HCT116 (cell line): ENCODE results near the gene DTX3L. TPM values are rescaled to one million over a fixed set of nuclear protein-coding genes. Genes with fewer than 3 reads are reported as not detected.
A peak's percentile ranks its signal among the peaks of the same experiment; 100 is the strongest.

ENCODE experiments used
- ATAC-seq: fragments of 200-7000 bp; cut with Tn5 transposase; 2 replicates; pipeline ENCODE4 v1.9.1; 2020; ENCODE audit warnings: mild to moderate bottlenecking, moderate library complexity
- BruUV-seq: library from RNA; stranded (reverse); fragments of 400-500 nt; replicated peaks from 2 replicates; lab custom pipeline; 2021; lab: Mats Ljungman, UMichigan
- CTCF ChIA-PET: fragments of 300-600 bp; sonication (Branson Sonifier 250); formaldehyde crosslinking; loops from one replicate; lab custom pipeline; 2021; ENCODE audit warnings: antibody characterized with exemption; lab: Charles Lee
- POLR2A ChIA-PET: fragments of 300-600, 350-600 bp; sonication (Branson Sonifier 250); formaldehyde crosslinking; loops from one replicate; lab custom pipeline; 2021; ENCODE audit warnings: antibody characterized with exemption; lab: Charles Lee
- RAD21 ChIA-PET, 2 experiments: fragments of 300-600 bp; sonication (Branson Sonifier 250); formaldehyde crosslinking; loops; one replicate each; lab custom pipeline; 2023; ENCODE audit warnings: low total read pairs in 2 of 2; ENCODE audit not compliant: uncharacterized antibody in 2 of 2, unreplicated experiment in 2 of 2, low non-redundant PET in 1 of 2; lab: Charles Lee
- DNase-seq: peaks from one replicate; pipeline ENCODE4 v3.0.0-alpha.2; 2010; ENCODE audit warnings: low read depth, low spot score
- H2AFZ ChIP-seq: fragments of 200-600 bp; shearing (Covaris generic), sonication (generic); 2 replicates; pipeline ENCODE4 v1.6.1; 2017; ENCODE audit warnings: low read depth, mixed run types, mixed read lengths, antibody characterized with exemption, low read length; ENCODE audit not compliant: poor library complexity, severe bottlenecking
- H3K27ac ChIP-seq: 2 replicates; pipeline ENCODE4 v1.5.1; 2012; ENCODE audit warnings: low read depth, low read length
- H3K27me3 ChIP-seq: fragments of 200-600 bp; sonication (generic); 2 replicates; pipeline ENCODE4 v1.6.1; 2016; ENCODE audit warnings: mixed run types, low read length, mixed read lengths; ENCODE audit not compliant: insufficient read depth
- H3K36me3 ChIP-seq, 2 experiments: fragments of 200-500 bp in 1 of 2; fragments of 200-600 bp in 1 of 2; sonication (Bioruptor generic) in 1 of 2; sonication (generic) in 1 of 2; 2 replicates each; pipeline versions ENCODE4 v1.5.1 to v1.6.1; 2014 to 2016; ENCODE audit warnings: low read length in 2 of 2, inconsistent platforms in 1 of 2, mixed read lengths in 1 of 2, mixed run types in 1 of 2; ENCODE audit not compliant: insufficient read depth in 2 of 2, control insufficient read depth in 1 of 2
- H3K4me1 ChIP-seq, 2 experiments: fragments of 200-600 bp in 1 of 2; sonication (generic) in 1 of 2; 2 replicates each; pipeline versions ENCODE4 v1.5.1 to v1.6.1; 2012 to 2017; ENCODE audit warnings: low read length in 2 of 2, inconsistent platforms in 1 of 2, mild to moderate bottlenecking in 1 of 2, mixed read lengths in 1 of 2, mixed run types in 1 of 2, moderate library complexity in 1 of 2; ENCODE audit not compliant: insufficient read depth in 2 of 2, control insufficient read depth in 1 of 2
- H3K4me2 ChIP-seq: fragments of 200-600 bp; sonication (generic); 2 replicates; pipeline ENCODE4 v1.6.1; 2017; ENCODE audit warnings: mixed run types, low read length, mixed read lengths
- H3K4me3 ChIP-seq, 2 experiments: fragments of 200-600 bp in 1 of 2; sonication (generic) in 1 of 2; replicated peaks in 1 of 2; 2 replicates each; pipeline ENCODE4 v1.5.1; 2011 to 2016; ENCODE audit warnings: low read length in 2 of 2, control low read depth in 1 of 2, low read depth in 1 of 2, mild to moderate bottlenecking in 1 of 2, mixed read lengths in 1 of 2, mixed run types in 1 of 2
- H3K79me2 ChIP-seq: fragments of 200-600 bp; sonication (generic); 2 replicates; pipeline ENCODE4 v1.6.1; 2017; ENCODE audit warnings: mild to moderate bottlenecking, mixed run types, low read length, moderate library complexity, mixed read lengths; ENCODE audit not compliant: insufficient read depth
- H3K9ac ChIP-seq: fragments of 200-600 bp; sonication (generic); 2 replicates; pipeline ENCODE4 v1.6.1; 2016; ENCODE audit warnings: low read length, mixed read lengths
- H3K9me2 ChIP-seq: fragments of 200-600 bp; sonication (generic), shearing (Covaris generic); 2 replicates; pipeline ENCODE4 v1.6.1; 2017; ENCODE audit warnings: mixed run types, mild to moderate bottlenecking, moderate library complexity; ENCODE audit not compliant: insufficient read depth
- H3K9me3 ChIP-seq, 2 experiments: fragments of 200-500 bp in 1 of 2; fragments of 200-600 bp in 1 of 2; sonication (Bioruptor generic) in 1 of 2; sonication (generic) in 1 of 2; 2 replicates each; pipeline ENCODE4 v1.6.1; 2014 to 2017; ENCODE audit warnings: low read length in 2 of 2, mixed read lengths in 2 of 2, inconsistent platforms in 1 of 2, low read depth in 1 of 2, mild to moderate bottlenecking in 1 of 2, mixed run types in 1 of 2, moderate library complexity in 1 of 2; ENCODE audit not compliant: control insufficient read depth in 1 of 2, insufficient read depth in 1 of 2
- H4K20me1 ChIP-seq: fragments of 200-600 bp; sonication (generic), shearing (Covaris generic); 2 replicates; pipeline ENCODE4 v1.6.1; 2017; ENCODE audit warnings: mixed run types, mild to moderate bottlenecking, moderate library complexity; ENCODE audit not compliant: insufficient read depth
- CBX3 ChIP-seq: IDR thresholded peaks from 2 replicates; pipeline ENCODE4 v1.6.1; 2012; ENCODE audit warnings: low read depth
- CEBPB ChIP-seq: IDR thresholded peaks from 2 replicates; pipeline ENCODE4 v1.6.1; 2012; ENCODE audit warnings: low read depth
- EGR1 ChIP-seq: IDR thresholded peaks from 2 replicates; pipeline ENCODE4 v1.6.1; 2012; ENCODE audit warnings: low read depth
- EZH2phosphoT487 ChIP-seq: fragments of 200-600 bp; IDR thresholded peaks from 2 replicates; pipeline ENCODE4 v1.6.1; 2018; ENCODE audit warnings: antibody characterized with exemption, borderline replicate concordance
- FOSL1 ChIP-seq: IDR thresholded peaks from 2 replicates; pipeline ENCODE4 v1.6.1; 2012; ENCODE audit warnings: low read depth
- JUND ChIP-seq: IDR thresholded peaks from 2 replicates; pipeline ENCODE4 v1.6.1; 2012
- POLR2A ChIP-seq: IDR thresholded peaks from 2 replicates; pipeline ENCODE4 v1.7.0; 2011; ENCODE audit warnings: borderline replicate concordance; ENCODE audit not compliant: insufficient read depth, insufficient read length; ENCODE audit errors: extremely low read depth
- POLR2AphosphoS5 ChIP-seq: IDR thresholded peaks from 2 replicates; pipeline ENCODE4 v1.6.1; 2011; ENCODE audit warnings: mild to moderate bottlenecking, low read depth, low read length, moderate library complexity
- RAD21 ChIP-seq: IDR thresholded peaks from 2 replicates; pipeline ENCODE4 v1.6.1; 2012; ENCODE audit warnings: low read depth, mild to moderate bottlenecking
- SIN3A ChIP-seq: IDR thresholded peaks from 2 replicates; pipeline ENCODE4 v1.6.1; 2012; ENCODE audit warnings: low read depth
- SP1 ChIP-seq: IDR thresholded peaks from 2 replicates; pipeline ENCODE4 v1.6.1; 2012; ENCODE audit warnings: low read depth
- SRF ChIP-seq: IDR thresholded peaks from 2 replicates; pipeline ENCODE4 v1.6.1; 2012; ENCODE audit warnings: low read depth
- TCF7L2 ChIP-seq: IDR thresholded peaks from 2 replicates; pipeline ENCODE4 v1.7.0; 2011; ENCODE audit warnings: borderline replicate concordance, inconsistent platforms; ENCODE audit not compliant: insufficient read depth, insufficient read length; ENCODE audit errors: extremely low read depth
- YY1 ChIP-seq: IDR thresholded peaks from 2 replicates; pipeline ENCODE4 v1.6.1; 2011; ENCODE audit warnings: low read length, low read depth, moderate library complexity, mild to moderate bottlenecking; ENCODE audit not compliant: insufficient replicate concordance; ENCODE audit errors: extremely low read depth
- ZFX ChIP-seq: fragments of 450-650 bp; IDR thresholded peaks from 2 replicates; pipeline ENCODE4 v1.6.1; 2017
- intact Hi-C: fragments of 100-400 bp; cut with micrococcal nuclease; formaldehyde crosslinking; loops from 2 replicates; pipeline ENCODE4 v1.10.0; 2022
- total RNA-seq: library from RNA; stranded (reverse); gene quantifications from one replicate; pipeline ENCODE4 v1.2.1, GENCODE V29; 2021; ENCODE audit not compliant: unreplicated experiment
- TF ChIP-seq, protein P1 (sequence below): IDR thresholded peaks from 2 replicates; pipeline ENCODE4 v1.6.1; 2011; ENCODE audit warnings: mild to moderate bottlenecking, low read length, moderate library complexity; ENCODE audit not compliant: insufficient replicate concordance; ENCODE audit errors: extremely low read depth
- TF ChIP-seq, protein P2 (sequence below), 3 experiments: fragments of 200-600 bp in 1 of 3; sonication (generic) in 1 of 3; IDR thresholded peaks in 2 of 3; conservative IDR thresholded peaks in 1 of 3; 2 replicates each; pipeline ENCODE4 v1.5.1; 2012 to 2017; ENCODE audit warnings: low read depth in 2 of 3, low read length in 2 of 3, antibody characterized with exemption in 1 of 3, borderline replicate concordance in 1 of 3, control low read depth in 1 of 3, mild to moderate bottlenecking in 1 of 3, mixed read lengths in 1 of 3, mixed run types in 1 of 3, moderate library complexity in 1 of 3; ENCODE audit not compliant: insufficient read depth in 1 of 3
- TF ChIP-seq, protein P3 (sequence below): IDR thresholded peaks from 2 replicates; pipeline ENCODE4 v1.6.1; 2012
- TF ChIP-seq, protein P4 (sequence below): IDR thresholded peaks from 2 replicates; pipeline ENCODE4 v1.6.1; 2012
- TF ChIP-seq, protein P5 (sequence below): IDR thresholded peaks from 2 replicates; pipeline ENCODE4 v1.6.1; 2012; ENCODE audit warnings: low read depth

Gene DTX3L
- total RNA-seq, 1 experiment from 2014 or later, result 13.1 TPM

DNA sequence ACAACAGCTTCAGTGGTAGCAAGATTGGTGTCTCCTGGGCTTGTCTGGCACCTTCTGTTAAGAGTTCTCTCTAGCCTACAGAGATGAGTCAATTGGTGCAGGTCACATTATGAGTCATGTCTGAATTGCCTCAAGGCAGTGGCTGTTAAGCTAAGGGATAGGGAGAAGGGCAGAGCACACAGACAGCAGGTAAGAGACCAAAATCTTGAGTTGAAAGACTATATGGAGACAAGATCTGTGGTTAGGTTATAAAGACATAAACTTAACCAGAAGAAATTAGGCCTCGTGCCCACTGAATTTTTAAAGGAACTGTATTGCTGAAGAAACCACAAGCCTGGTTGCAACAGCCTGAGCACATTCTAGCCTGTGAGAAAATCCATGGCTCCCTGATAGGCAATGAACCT, 30.2 kb upstream of the DTX3L start:
- H3K79me2 ChIP-seq, result no peaks in the 10 kb centered on the region
- H3K9me3 ChIP-seq, result no peaks in the 10 kb centered on the region
- H2AFZ ChIP-seq, result no peak overlapping the region
- peak; percentile 100 for ATAC-seq
- RAD21 ChIA-PET, result no interaction called here
- CTCF ChIA-PET, result no interaction called here
- H3K9me2 ChIP-seq, result no peaks in the 10 kb centered on the region
- peak overlapping the region; percentile 64 for H3K4me2 ChIP-seq
- TF ChIP-seq, protein P1, sequence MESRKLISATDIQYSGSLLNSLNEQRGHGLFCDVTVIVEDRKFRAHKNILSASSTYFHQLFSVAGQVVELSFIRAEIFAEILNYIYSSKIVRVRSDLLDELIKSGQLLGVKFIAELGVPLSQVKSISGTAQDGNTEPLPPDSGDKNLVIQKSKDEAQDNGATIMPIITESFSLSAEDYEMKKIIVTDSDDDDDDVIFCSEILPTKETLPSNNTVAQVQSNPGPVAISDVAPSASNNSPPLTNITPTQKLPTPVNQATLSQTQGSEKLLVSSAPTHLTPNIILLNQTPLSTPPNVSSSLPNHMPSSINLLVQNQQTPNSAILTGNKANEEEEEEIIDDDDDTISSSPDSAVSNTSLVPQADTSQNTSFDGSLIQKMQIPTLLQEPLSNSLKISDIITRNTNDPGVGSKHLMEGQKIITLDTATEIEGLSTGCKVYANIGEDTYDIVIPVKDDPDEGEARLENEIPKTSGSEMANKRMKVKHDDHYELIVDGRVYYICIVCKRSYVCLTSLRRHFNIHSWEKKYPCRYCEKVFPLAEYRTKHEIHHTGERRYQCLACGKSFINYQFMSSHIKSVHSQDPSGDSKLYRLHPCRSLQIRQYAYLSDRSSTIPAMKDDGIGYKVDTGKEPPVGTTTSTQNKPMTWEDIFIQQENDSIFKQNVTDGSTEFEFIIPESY, result no peak
- TF ChIP-seq TCF7L2, result no peak
- TF ChIP-seq, protein P2, sequence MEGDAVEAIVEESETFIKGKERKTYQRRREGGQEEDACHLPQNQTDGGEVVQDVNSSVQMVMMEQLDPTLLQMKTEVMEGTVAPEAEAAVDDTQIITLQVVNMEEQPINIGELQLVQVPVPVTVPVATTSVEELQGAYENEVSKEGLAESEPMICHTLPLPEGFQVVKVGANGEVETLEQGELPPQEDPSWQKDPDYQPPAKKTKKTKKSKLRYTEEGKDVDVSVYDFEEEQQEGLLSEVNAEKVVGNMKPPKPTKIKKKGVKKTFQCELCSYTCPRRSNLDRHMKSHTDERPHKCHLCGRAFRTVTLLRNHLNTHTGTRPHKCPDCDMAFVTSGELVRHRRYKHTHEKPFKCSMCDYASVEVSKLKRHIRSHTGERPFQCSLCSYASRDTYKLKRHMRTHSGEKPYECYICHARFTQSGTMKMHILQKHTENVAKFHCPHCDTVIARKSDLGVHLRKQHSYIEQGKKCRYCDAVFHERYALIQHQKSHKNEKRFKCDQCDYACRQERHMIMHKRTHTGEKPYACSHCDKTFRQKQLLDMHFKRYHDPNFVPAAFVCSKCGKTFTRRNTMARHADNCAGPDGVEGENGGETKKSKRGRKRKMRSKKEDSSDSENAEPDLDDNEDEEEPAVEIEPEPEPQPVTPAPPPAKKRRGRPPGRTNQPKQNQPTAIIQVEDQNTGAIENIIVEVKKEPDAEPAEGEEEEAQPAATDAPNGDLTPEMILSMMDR (IDR thresholded peaks at IDR 0.05 in 2 of 3, conservative IDR thresholded peaks at IDR 0.05 in 1 of 3; ENCODE audit: borderline replicate concordance in 1 of 3, insufficient read depth in 1 of 3, low read depth in 2 of 3, low read length in 2 of 3), result no peak
- peak; percentile 73 for TF ChIP-seq CEBPB
- TF ChIP-seq SIN3A, result no peak
- TF ChIP-seq, protein P3, sequence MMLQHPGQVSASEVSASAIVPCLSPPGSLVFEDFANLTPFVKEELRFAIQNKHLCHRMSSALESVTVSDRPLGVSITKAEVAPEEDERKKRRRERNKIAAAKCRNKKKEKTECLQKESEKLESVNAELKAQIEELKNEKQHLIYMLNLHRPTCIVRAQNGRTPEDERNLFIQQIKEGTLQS, result no peak
- TF ChIP-seq, protein P4, sequence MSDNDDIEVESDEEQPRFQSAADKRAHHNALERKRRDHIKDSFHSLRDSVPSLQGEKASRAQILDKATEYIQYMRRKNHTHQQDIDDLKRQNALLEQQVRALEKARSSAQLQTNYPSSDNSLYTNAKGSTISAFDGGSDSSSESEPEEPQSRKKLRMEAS, result 0 out of 2 replicates have a peak, but pooled peaks have one; percentile 4
- peak; percentile 41; the same call in 1 of the 2 replicates for TF ChIP-seq SRF
- no peak for TF ChIP-seq POLR2AphosphoS5
- TF ChIP-seq FOSL1, result peak; percentile 94
- TF ChIP-seq CBX3, result 0 out of 2 replicates have a peak, but pooled peaks have one; percentile 28
- peak; percentile 73 for TF ChIP-seq SP1
- no peak for TF ChIP-seq ZFX
- TF ChIP-seq YY1, result no peak
- no peak for TF ChIP-seq POLR2A
- no peak for TF ChIP-seq RAD21
- TF ChIP-seq JUND, result peak; percentile 94
- TF ChIP-seq, protein P5, sequence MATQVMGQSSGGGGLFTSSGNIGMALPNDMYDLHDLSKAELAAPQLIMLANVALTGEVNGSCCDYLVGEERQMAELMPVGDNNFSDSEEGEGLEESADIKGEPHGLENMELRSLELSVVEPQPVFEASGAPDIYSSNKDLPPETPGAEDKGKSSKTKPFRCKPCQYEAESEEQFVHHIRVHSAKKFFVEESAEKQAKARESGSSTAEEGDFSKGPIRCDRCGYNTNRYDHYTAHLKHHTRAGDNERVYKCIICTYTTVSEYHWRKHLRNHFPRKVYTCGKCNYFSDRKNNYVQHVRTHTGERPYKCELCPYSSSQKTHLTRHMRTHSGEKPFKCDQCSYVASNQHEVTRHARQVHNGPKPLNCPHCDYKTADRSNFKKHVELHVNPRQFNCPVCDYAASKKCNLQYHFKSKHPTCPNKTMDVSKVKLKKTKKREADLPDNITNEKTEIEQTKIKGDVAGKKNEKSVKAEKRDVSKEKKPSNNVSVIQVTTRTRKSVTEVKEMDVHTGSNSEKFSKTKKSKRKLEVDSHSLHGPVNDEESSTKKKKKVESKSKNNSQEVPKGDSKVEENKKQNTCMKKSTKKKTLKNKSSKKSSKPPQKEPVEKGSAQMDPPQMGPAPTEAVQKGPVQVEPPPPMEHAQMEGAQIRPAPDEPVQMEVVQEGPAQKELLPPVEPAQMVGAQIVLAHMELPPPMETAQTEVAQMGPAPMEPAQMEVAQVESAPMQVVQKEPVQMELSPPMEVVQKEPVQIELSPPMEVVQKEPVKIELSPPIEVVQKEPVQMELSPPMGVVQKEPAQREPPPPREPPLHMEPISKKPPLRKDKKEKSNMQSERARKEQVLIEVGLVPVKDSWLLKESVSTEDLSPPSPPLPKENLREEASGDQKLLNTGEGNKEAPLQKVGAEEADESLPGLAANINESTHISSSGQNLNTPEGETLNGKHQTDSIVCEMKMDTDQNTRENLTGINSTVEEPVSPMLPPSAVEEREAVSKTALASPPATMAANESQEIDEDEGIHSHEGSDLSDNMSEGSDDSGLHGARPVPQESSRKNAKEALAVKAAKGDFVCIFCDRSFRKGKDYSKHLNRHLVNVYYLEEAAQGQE, result no peak
- TF ChIP-seq EGR1, result no peak
- no peak for TF ChIP-seq EZH2phosphoT487
- TF ChIP-seq, all 23 proteins: peak for 7
- Histone ChIP-seq H3K27ac (no peak overlapping the region; the same call in 1 of the 2 replicates), H3K36me3 (no peaks in the 10 kb centered on the region), H3K4me1 (peaks cover 12 to 15% of the 10 kb centered on the region in 2 experiments), H3K9ac (no peak overlapping the region), H4K20me1 (no peaks in the 10 kb centered on the region), H3K4me3 (no peak overlapping the region), H3K27me3 (no peaks in the 10 kb centered on the region)
- BruUV-seq, result no TSS peak
- POLR2A ChIA-PET, result no interaction called here
- peak; percentile 78 for DNase-seq
- intact Hi-C loops, result no loop called here
